Neural progenitor cell (in vitro differentiated cells): ENCODE results near the gene ATE1. TPM values are rescaled to one million over a fixed set of nuclear protein-coding genes. Genes with fewer than 3 reads are reported as not detected.

ENCODE experiments used
- DNase-seq: peaks from one replicate; pipeline ENCODE4 v3.0.0-alpha.2; 2016; ENCODE audit warnings: low spot score
- H2AFZ ChIP-seq: fragments of 200-600 bp; sonication (generic); replicated peaks from 2 replicates; pipeline ENCODE4 v1.6.1; 2016; ENCODE audit warnings: antibody characterized with exemption
- H3F3A ChIP-seq: fragments of 200-600 bp; sonication (generic); 2 replicates; pipeline ENCODE4 v1.6.1; 2016; ENCODE audit warnings: antibody characterized with exemption, low read depth
- H3K27ac ChIP-seq: fragments of 200-600 bp; sonication (generic); 2 replicates; pipeline ENCODE4 v1.5.1; 2016; ENCODE audit warnings: mild to moderate bottlenecking
- H3K27me3 ChIP-seq: fragments of 200-600 bp; sonication (generic); 2 replicates; pipeline ENCODE4 v1.6.1; 2016; ENCODE audit warnings: mild to moderate bottlenecking, moderate library complexity
- H3K36me3 ChIP-seq: fragments of 200-600 bp; sonication (generic); 2 replicates; pipeline ENCODE4 v1.5.1; 2016
- H3K4me1 ChIP-seq: fragments of 200-600 bp; sonication (generic); 2 replicates; pipeline ENCODE4 v1.6.1; 2016; ENCODE audit warnings: mixed run types
- H3K4me2 ChIP-seq: fragments of 200-600 bp; sonication (generic); 2 replicates; pipeline ENCODE4 v1.6.1; 2016
- H3K4me3 ChIP-seq: fragments of 200-600 bp; sonication (generic); 2 replicates; pipeline ENCODE4 v1.5.1; 2016
- H3K79me2 ChIP-seq: fragments of 200-600 bp; sonication (generic); 2 replicates; pipeline ENCODE4 v1.6.1; 2016; ENCODE audit warnings: low read depth
- H3K9ac ChIP-seq: fragments of 200-600 bp; sonication (generic); 2 replicates; pipeline ENCODE4 v1.6.1; 2016
- H3K9me3 ChIP-seq: fragments of 200-600 bp; sonication (generic); 2 replicates; pipeline ENCODE4 v1.5.1; 2016; ENCODE audit warnings: low read depth
- H4K20me1 ChIP-seq: fragments of 200-600 bp; sonication (generic); 2 replicates; pipeline ENCODE4 v1.6.1; 2016; ENCODE audit warnings: low read depth
- H3K27ac Mint-ChIP-seq: 3 replicates; pipeline ENCODE4 v1.8.0; 2021; ENCODE audit warnings: mixed read lengths
- H3K27me3 Mint-ChIP-seq: 2 replicates; pipeline ENCODE4 v1.8.0; 2022; ENCODE audit warnings: low read depth, mild to moderate bottlenecking, inconsistent platforms, moderate library complexity, mixed read lengths; ENCODE audit not compliant: insufficient read depth
- H3K36me3 Mint-ChIP-seq: 3 replicates; pipeline ENCODE4 v1.8.0; 2021; ENCODE audit warnings: mixed read lengths
- H3K4me1 Mint-ChIP-seq: 3 replicates; pipeline ENCODE4 v1.8.0; 2021; ENCODE audit warnings: mixed read lengths
- H3K4me3 Mint-ChIP-seq: 3 replicates; pipeline ENCODE4 v1.8.0; 2021; ENCODE audit warnings: mild to moderate bottlenecking, moderate library complexity, mixed read lengths
- H3K9me3 Mint-ChIP-seq: 3 replicates; pipeline ENCODE4 v1.8.0; 2020; ENCODE audit warnings: mixed read lengths
- CTCF ChIP-seq: fragments of 200-600 bp; sonication (generic); IDR thresholded peaks from 2 replicates; pipeline ENCODE4 v1.5.1; 2017; ENCODE audit warnings: antibody characterized with exemption, mild to moderate bottlenecking
- EZH2 ChIP-seq: fragments of 200-600 bp; sonication (generic); IDR thresholded peaks from 2 replicates; pipeline ENCODE4 v1.6.1; 2017; ENCODE audit warnings: antibody characterized with exemption, mild to moderate bottlenecking, moderate library complexity
- EZH2phosphoT487 ChIP-seq: fragments of 200-600 bp; sonication (generic); IDR thresholded peaks from 2 replicates; pipeline ENCODE4 v1.6.1; 2017; ENCODE audit warnings: antibody characterized with exemption
- total RNA-seq: library from RNA; depleted of rRNA; stranded (reverse); fragments of >200 nt; gene quantifications from 2 replicates; pipeline ENCODE4 v1.2.3, GENCODE V29; 2015; ENCODE audit warnings: low replicate concordance

ATE1 gene
- total RNA-seq, 1 donor from 2014 or later, result 57.2 TPM

GRCh38 chr10:121865554-121865953 is 62.3 kb downstream of the ATE1 start:
- TF ChIP-seq EZH2 (no peak), CTCF (no peak), EZH2phosphoT487 (no peak)
- Histone ChIP-seq H3K4me3 (no peak overlapping the region), H2AFZ (no peak overlapping the region)

GRCh38 chr10:121864653-121865052 is 63.2 kb downstream of the ATE1 start:
- Mint-ChIP-seq H3K9me3 (peaks cover 10% of the 10 kb centered on the region), H3K4me1 (peaks cover 43% of the 10 kb centered on the region), H3K4me3 (no peak overlapping the region), H3K36me3 (peaks cover 44% of the 10 kb centered on the region), H3K27ac (no peak overlapping the region), H3K27me3 (peaks cover 4% of the 10 kb centered on the region)
- Histone ChIP-seq H3K9ac (no peak overlapping the region), H3K9me3 (no peaks in the 10 kb centered on the region), H3K27ac (no peak overlapping the region), H3K4me3 (no peak overlapping the region), H4K20me1 (no peaks in the 10 kb centered on the region), H3K4me2 (no peak overlapping the region), H3K4me1 (peaks cover 24% of the 10 kb centered on the region), H2AFZ (no peak overlapping the region), H3F3A (no peaks in the 10 kb centered on the region), H3K27me3 (no peaks in the 10 kb centered on the region), H3K79me2 (no peaks in the 10 kb centered on the region), H3K36me3 (peaks cover 7% of the 10 kb centered on the region)
- DNase-seq, result no peak
- no peak for TF ChIP-seq EZH2
- TF ChIP-seq CTCF, result no peak
- TF ChIP-seq EZH2phosphoT487, result no peak

More at GRCh38 chr10:121865554-121865953, 62.3 kb downstream of the ATE1 start:
- Histone ChIP-seq H4K20me1 (no peaks in the 10 kb centered on the region), H3K4me1 (peaks cover 18% of the 10 kb centered on the region), H3K27ac (no peak overlapping the region), H3K9me3 (no peaks in the 10 kb centered on the region), H3K36me3 (peaks cover 7% of the 10 kb centered on the region), H3K27me3 (no peaks in the 10 kb centered on the region), H3K79me2 (no peaks in the 10 kb centered on the region), H3K4me2 (no peak overlapping the region), H3K9ac (no peak overlapping the region), H3F3A (no peaks in the 10 kb centered on the region)
- DNase-seq, result no peak
- no peak overlapping the region for H3K27ac Mint-ChIP-seq
- no peak overlapping the region for H3K4me3 Mint-ChIP-seq
- peaks cover 10% of the 10 kb centered on the region for H3K9me3 Mint-ChIP-seq
- peaks cover 47% of the 10 kb centered on the region for H3K36me3 Mint-ChIP-seq
- H3K27me3 Mint-ChIP-seq, result peaks cover 4% of the 10 kb centered on the region
- H3K4me1 Mint-ChIP-seq, result peaks cover 35% of the 10 kb centered on the region

GRCh38 chr10:121864168-121864567 is 63.7 kb downstream of the ATE1 start:
- Mint-ChIP-seq H3K4me1 (peaks cover 47% of the 10 kb centered on the region), H3K27me3 (peaks cover 4% of the 10 kb centered on the region), H3K4me3 (no peak overlapping the region), H3K36me3 (peaks cover 41% of the 10 kb centered on the region), H3K27ac (no peak overlapping the region), H3K9me3 (peaks cover 10% of the 10 kb centered on the region)
- Histone ChIP-seq H3K9me3 (no peaks in the 10 kb centered on the region), H3K79me2 (no peaks in the 10 kb centered on the region), H3F3A (no peaks in the 10 kb centered on the region), H3K4me1 (peaks cover 24% of the 10 kb centered on the region), H3K9ac (no peak overlapping the region), H3K36me3 (peaks cover 7% of the 10 kb centered on the region), H4K20me1 (no peaks in the 10 kb centered on the region), H3K4me3 (no peak overlapping the region), H3K27me3 (no peaks in the 10 kb centered on the region), H2AFZ (no peak overlapping the region), H3K4me2 (no peak overlapping the region), H3K27ac (no peak overlapping the region)
- no peak for DNase-seq
- no peak for TF ChIP-seq EZH2phosphoT487
- TF ChIP-seq EZH2, result no peak
- TF ChIP-seq CTCF, result no peak
